NCI-H1048 (cell line): ENCODE results near the gene TFCP2.

Experiments
- DNase-seq: peaks from one replicate; lab custom pipeline; 2025; lab: John Stamatoyannopoulos, UW

The TFCP2 gene

DNA sequence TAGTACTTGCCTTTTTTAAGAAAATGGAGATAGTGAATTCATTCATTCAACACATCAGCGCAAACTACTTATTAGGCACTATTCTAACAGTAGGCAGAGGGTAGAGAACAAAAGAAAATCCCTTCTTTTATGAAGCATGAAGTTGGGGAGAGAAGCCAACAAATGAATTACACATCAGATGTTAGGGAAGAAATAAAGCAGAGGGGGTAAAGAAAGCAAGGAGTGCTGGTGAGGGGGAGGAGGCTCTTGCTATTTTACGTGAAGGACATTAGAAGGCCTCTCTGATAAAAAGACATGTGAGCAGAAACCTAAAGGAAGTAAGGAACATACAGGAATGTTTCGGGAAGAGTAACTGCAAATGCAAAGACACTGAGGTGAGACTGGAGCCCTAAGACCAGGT lies 22.2 kb downstream of the TFCP2 start:
- no peak for DNase-seq

DNA sequence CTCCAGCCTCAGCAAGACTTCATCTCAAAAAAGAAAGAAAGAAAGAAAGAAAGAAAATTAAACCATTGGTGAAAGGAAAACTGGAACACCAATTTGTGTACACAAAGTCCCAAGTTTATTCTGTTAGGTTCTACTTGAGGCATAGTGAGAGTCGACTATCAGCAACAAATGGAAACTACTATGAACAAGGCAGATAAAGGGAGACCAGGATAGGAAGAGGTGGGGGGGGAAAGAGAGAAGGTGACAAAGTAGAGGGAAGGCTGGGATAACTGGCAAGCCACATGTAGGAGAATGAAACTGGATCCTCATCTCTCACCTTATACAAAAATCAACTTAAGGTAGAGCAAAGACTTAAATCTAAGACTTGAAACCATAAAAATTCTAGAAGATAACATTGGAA lies 25.6 kb downstream of the TFCP2 start:
- no peak for DNase-seq

DNA sequence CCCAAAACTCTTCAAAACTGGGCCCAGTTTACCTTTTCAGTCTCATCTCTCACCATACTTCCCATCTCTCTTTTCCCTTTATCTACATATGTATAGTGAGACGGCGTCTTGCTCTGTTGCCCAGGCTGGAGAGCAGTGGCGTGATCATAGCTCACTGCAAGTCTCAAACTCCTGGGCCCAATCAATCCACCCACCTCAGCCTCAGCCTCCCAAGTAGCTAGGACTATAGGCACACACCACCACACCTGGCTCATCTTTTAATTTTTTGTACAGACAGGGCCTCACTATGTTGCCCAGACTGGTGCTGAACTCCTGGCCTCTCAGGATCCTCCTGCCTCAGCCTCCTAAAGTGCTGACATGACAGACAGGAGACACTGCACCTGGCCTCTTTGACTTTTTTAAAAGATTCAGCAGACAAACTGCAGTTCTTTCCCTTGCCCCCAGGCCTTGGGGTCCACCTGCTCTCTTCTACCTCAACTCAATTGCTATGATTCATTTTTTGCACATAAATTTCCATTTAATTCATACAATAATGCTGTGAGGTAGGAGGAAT lies 33.6 kb downstream of the TFCP2 start:
- DNase-seq, result no peak

DNA sequence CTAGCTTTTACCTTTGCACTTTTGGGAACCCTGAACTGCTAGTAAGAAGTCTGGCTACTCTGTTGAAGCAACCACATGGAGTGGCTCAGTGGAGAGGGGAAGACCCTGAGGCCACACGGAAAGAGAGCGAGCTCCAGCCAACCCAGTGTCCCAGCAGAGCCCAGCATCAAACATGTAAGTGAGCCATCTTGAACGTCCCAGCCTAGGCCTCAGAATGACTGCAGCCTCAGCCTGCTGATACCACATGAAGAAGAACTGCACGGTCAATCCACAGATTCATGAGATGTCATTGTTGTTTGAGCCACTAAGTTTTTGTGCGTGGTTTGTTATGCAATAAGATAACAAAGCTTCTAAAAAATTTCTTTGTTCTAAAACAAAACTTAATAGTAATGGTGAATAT lies 40.2 kb downstream of the TFCP2 start:
- no peak for DNase-seq

DNA sequence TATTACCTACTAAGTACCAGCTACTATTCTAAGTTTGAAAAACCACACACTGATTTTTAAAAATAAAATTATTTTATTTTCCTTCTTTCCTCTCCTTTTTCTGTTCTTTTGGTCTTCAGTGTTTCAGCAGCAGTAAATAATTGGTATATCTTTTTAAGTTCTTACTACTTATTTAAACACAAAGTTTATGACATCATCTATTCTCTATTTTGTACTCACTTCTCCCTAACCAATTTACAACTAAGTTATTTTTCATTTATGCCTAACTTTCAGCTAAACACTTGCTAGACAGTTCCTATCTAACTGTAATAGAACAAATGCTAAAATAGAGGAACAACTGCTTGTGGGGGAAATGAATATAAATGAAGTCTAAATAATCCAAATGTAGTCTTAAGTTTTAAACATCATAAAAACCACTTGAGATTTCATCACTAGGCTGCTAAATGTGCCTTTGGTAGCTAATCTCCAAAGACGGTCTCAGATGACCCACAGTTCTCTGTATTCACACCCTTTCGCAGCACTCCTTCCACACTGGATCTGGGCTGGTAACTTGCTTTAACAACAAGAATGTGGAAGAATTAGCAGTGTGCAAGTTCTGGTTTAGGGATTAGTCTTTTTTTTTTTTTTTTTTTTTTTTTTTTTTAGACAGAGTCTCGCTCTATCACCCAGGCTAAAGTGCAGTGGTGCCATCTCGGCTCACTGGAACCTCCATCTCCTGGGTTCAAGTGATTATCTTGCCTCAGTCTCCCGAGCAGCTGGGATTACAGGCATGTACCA lies 41.0 kb downstream of the TFCP2 start:
- DNase-seq, result no peak

DNA sequence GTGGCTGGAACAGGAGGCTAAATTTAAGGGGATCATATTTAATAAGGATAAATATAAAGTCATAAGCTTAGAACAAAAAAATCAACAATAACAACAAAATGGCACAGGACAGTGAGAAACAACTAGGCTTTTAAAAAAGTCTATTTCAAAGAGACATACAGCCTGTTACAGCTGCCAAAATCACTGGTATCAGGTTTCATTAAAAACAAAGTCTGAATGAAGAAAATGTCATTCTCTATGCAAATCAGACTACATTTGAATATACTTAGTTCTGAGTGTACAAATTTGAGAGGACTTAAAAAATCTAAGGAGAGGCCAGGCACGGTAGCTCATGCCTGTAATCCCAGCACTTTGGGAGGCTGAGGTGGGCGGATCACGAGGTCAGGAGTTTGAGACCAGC lies 44.0 kb downstream of the TFCP2 start:
- no peak for DNase-seq

DNA sequence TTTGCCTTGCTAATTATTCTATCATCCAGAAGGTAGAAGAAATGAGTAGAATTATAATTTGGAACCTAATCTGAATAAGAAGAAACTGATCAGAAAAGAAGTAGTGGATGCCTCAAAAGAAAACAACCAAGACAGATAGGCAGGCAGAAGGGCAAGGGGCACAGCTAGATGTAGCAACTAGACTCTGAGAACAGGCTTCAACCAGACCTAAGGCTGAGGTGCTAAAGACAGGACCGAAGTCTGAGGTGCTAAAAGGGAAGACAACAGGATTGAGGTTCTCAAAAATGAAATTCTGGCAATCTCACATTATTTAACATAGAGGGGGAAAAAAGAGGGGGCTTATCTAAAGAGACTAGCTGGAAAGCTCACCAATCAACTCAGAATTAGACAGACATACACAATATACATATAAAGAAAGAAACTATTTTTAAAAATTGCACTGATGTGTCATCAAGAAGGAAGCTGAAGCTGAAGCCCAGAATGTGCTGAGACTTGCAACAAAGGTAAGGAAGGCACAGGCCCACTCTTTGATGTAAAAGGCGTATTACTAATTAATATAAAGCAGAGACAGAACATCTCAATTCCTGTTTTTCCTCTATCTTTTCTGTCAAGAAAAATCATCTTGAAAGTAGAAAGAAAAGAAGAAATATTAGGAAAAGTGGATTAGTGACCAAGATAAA lies 45.7 kb downstream of the TFCP2 start:
- DNase-seq, result no peak

DNA sequence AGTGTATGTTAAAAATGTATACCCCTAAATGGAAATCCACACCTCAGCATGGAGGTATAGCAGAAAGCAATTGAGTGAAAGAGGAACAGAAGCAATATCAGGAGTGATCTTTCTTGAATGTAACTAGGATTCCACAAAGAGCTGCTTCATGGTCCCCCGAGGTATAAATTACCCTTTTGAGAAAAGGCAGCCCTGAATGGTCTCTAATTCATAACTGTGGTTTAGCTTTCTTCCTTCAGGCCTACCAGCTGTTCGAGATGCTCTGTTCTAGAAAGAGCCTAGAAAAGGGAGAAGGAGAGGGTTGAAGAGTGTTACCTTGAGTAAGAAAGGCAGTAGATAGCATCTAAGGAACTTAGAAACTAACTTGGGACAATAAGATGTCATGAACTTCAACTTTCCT lies 46.6 kb downstream of the TFCP2 start:
- no peak for DNase-seq

DNA sequence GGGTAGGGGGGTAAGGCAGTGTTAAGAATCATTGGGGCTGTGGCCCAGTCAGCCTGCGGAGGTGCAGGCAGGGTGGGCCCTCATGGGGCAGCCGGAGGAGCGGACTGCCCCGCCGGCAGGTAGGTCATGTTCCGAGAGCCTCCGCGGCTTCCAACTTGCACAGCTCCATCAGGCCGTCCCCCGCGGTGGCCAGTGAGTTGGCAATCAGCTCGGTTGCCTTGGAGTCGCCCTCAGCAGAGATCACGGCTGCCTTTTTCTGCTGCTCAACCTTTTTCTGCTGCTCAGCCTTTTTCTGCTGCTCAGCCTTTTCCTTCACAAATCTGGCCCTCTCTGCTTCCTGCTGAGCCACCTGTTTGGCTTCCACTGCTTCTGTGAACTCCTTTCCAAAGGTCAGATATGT lies 48.4 kb downstream of the TFCP2 start:
- no peak for DNase-seq

DNA sequence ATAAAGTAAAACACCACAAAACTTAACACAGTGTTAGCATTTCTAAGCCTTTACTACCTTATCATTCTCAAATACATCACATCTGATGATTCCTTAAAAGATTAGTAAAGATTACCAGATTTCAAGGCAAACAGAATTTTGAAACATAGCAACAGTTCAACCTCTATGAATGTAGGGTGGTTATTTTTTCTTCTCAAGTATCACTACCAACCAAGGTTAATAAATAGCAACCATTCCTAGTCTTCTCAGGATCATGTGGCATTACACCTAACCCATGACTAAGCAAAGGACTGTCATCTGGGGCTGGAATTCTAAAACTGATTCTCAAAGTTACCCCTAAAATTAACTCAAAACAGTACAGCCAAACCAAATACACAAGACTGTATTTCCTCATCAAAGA lies 50.1 kb downstream of the TFCP2 start:
- DNase-seq, result no peak

DNA sequence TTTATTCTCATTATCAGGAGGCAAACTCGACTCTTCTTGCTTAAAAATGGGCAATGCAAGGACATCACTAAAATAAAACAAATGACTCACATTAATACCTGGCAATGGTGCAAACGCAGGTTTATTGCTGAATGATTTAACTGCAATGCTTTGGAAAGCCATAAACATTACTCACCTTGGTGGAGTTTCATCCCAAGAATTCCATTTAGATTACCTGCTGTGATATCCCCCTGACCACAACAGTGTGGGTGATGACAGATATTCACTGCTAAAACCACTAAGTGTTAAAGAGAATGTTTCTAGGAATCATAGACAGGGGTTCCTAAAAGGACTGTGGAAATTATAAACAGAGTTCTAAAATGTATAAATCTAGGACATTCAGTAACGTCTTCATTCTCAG lies 54.2 kb downstream of the TFCP2 start:
- no peak for DNase-seq

DNA sequence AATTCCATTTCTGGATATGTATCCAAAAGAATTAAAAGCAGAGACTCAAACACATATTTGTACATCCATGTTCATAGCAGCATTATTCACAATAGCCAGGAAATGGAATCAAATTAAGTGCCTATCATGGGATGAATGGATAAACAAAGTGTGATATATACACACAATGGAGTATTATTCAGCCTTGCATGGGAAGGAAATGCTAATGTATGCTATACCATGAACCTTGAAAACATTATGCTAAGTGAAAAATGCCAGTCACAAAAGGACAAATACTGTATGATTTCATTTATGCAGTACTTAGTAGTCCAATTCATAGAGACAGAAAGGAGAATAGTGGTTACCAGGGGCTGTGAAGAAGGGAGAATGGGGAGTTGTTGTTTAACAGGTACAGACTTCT lies 57.4 kb downstream of the TFCP2 start:
- no peak for DNase-seq

DNA sequence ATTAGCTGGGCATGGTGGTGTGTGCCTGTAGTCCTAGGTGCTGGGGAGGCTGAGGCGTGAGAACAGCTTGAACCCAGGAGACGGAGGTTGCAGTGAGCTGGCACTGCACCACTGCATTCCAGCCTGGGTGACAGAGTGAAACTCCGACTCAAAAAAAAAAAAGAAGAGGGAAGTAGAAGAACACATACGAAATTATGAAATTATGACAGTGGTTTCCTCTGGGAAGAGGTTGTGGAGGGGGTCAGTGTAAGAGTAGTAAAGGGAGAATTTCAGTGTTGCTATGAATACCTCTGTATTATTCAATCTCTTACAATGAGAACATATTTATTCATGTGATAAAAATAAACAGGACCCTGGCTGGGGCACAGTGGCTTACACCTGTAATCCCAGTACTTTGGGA lies 64.8 kb downstream of the TFCP2 start:
- DNase-seq, result no peak

DNA sequence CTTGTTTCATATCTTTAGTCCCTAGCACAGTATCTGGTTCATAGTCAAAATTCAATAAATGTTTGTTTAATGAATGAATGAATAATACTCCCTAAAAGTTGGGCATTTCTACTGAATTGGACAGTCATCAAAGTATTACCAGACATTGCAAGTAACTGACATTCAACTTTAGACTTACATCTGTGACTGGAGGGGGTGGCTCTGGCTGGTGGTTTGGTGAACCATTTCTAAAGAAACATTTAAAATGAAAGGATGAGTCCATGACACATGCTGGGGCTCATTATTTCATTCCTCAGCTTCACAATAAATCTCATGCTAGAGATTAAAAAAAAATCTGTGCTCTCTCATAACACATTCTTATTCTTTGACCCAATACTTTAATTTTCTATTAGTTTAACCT lies 69.0 kb downstream of the TFCP2 start:
- no peak for DNase-seq

DNA sequence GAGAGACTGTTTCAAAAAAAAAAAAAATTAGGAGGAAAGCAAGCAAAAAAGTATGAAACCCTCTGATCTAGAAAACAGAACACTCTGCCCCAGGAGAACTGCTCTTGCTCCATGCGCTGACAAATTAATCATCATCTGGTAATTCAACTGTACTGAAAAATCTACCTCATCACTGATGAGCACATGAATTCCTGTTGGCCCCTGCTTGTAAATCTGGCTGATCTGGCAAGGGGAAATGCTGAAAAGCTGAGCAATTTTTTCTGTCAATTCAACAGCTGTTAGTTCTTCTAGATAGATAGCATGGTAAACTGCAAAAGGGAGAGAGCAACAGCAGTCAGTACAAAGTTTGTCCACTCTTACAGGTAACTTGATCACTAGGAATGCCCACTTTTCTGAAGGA lies 74.3 kb downstream of the TFCP2 start:
- DNase-seq, result no peak

DNA sequence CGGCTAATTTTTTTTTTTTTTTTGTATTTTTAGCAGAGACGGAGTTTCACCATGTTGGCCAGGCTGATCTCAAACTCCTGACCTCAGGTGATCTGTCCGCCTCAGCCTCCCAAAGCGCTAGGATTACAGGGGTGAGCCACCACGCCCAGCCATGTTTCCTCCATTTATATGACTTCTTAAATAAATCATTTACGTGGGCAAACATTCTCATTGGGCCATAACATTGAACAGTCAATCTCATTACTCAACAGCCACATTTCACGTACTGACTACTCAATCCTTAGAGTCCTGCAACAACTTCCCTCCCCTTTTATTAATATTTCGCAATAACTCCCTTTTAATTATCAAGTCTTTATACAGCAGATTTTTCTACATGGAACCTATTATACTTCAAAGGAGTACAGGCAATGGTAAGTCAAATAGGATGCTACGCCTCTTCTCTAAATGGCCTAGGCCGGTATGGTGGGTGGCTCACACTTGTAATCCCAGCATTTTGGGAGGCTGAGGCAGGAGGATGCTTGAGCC lies 82.2 kb downstream of the TFCP2 start:
- no peak for DNase-seq

DNA sequence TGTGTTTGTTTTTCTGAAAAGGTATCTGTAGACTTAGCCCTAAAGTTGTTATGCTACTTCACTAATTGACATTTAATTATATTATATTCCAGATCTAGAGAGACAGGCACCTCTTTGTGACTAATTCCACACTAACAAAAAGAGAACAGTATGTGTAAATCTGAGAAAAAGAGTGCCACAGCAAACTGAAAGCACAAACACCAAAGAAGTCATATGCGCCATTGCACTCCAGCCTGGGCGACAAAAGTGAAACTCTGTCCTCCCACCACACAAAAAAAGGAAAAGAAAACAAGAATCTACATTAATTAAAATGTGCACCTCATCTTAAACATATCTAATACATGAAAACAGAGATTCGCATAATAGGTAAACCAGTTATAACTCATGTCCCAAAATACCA lies 85.1 kb downstream of the TFCP2 start:
- DNase-seq, result no peak

DNA sequence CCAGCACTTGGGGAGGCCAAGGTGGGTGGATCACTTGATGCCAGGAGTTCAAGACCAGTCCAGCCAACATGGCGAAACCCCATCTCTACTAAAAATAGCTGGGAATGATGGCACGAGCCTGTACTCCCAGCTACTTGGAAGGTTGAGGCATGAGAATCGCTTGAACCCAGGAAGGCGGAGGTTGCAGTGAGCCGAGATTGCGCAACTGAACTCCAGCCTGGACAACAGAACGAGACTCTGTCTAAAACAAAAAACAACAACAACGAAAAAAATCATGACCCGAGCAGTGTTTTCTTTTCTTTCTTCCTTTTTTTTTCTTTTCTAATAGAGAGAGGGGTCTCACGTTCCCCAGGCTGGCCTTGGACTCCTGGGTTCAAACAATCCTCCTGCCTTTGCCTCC lies 86.0 kb downstream of the TFCP2 start:
- DNase-seq, result no peak

DNA sequence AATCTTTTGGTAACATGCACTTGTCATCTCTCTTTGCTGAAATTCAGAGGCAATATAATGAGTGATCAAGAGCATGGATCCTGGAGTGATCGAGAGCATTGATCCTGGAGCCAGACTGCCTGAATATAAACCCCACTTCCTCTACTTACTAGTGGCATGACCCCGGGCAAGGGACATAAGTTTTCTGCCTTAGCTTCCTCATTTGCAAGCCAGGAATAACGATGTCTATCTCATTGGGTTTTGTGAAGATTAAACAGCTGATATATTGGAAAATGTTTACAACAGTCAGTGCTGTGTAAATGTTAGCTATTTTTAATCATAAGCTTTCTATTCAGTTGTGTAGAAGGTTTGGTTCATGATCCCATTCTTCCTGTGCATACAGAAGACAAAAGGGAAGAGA lies 87.2 kb downstream of the TFCP2 start:
- no peak for DNase-seq

DNA sequence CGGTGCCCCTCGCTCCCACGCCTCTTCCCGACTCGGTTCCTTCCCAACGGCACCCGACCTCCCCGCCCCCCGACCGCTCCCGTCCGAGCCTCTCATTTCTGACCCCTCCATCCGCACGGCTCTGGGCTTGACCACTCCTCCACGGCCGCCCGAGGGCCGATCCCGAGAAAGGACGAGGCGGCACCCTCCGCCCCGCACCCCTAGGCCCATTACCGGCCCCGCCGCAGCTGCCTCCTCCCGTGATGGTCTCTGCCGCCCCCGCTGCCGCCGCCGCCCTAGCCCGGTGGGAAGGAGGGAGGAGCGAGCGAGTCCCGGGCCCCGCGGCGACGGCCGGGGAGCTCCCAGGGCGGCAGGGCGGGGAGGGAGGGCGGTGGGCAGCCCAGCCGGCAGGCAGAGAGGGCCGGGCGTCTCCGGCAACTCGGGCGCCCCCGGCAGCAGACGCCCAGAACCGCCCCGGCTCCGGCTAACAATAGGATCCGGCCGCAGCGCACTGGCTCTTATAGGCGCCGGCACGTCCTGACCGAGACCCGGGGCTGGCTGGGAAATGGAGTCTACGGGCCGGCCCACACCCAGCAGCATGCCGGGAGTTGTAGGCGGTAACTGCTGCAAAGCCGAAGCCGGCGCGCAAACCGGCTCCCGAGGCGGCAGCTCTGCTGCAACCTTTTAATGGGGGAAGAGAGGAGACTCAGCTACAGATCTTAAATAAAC lies 89.7 kb downstream of the TFCP2 start, which contains the start of gene CSRNP2:
CSRNP2 (minus strand) TSS at position 471 of the 708 bp plus-strand sequence. CDS start 7,035 bp downstream, outside the sequence.
- peak; percentile 88 for DNase-seq

DNA sequence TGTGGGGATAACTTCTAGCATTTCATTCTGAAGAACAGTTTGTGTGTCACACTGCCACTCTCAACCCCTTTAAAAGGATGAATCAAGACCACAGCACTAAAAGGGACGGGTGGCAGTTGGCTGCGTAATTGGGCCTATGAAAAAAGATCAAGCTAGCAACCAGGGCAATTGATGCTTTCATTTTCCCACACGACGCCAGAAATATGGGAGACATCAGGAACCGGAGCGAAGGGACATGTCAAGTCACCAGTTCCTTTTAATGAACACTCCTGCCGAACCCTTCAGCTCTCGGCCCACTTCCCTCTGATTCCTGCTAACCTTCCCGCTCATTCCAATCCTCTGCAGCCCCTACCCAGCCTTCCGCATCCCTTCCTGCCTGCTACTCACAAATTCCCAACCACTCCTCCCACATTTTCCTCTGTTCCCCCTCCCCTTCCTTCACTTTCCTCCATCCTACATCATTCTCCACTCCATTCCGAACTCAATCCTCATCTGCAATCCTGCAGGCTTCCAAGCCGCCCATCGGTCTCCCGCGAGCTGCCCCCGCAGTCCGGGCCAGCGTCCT lies 90.3 kb downstream of the TFCP2 start:
- no peak for DNase-seq

DNA sequence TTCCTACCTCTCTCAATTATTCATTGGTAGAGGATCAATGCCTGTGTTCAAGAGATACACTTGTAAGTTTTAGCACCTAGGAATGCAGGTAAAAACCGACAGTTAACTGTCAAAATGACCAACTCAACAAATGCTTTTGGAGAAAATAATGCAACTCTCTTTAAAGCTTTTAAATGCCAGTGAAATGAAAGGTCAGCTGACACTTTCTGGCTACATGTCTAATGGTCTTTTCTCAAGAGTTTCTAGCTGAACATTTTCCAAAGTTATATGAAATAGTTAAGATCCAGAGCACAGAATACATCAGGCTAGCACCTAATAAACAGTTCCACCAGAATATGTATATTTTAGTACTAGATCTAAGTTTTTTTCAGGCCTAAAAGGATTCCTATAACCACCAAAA lies 91.5 kb downstream of the TFCP2 start:
- no peak for DNase-seq
